Heart right ventricle (tissue), 16 donors: ENCODE data around the gene DDX56. TPM values are rescaled to one million over a fixed set of nuclear protein-coding genes. Genes with fewer than 3 reads are reported as not detected.
"Not testable (repeated sequence)": the region's sequence is repeated elsewhere in the genome, so short reads cannot be mapped to it uniquely, and the experiment has no call there.

Source experiments
- ATAC-seq, 8 donors: fragments of 200-7000 bp; cut with Tn5 transposase; one replicate each; pipeline ENCODE4 v1.9.1; 2020; ENCODE audit warnings: mild to moderate bottlenecking in 8 of 8, moderate library complexity in 8 of 8, moderate number of reproducible peaks in 1 of 8
- DNase-seq, 2 donors: peaks; one replicate each; pipeline ENCODE4 v3.0.0-alpha.2; 2020
- H3K27ac ChIP-seq, 10 donors: fragments of 200-600 bp; sonication (generic) in 2 of 10; one replicate each; pipeline versions ENCODE4 v1.5.0 to v1.8.0; 2020 to 2022; ENCODE audit warnings: mild to moderate bottlenecking in 3 of 10
- H3K27me3 ChIP-seq, 7 donors: fragments of 200-600 bp; one replicate each; pipeline ENCODE4 v1.8.0; 2021 to 2022; ENCODE audit warnings: mild to moderate bottlenecking in 2 of 7
- H3K36me3 ChIP-seq, 9 donors: fragments of 200-600 bp; sonication (generic) in 1 of 9; one replicate each; pipeline versions ENCODE4 v1.5.0 to v1.8.0; 2020 to 2022; ENCODE audit warnings: mild to moderate bottlenecking in 2 of 9
- H3K4me1 ChIP-seq, 9 donors: fragments of 200-600 bp; sonication (generic) in 1 of 9; one replicate each; pipeline versions ENCODE4 v1.5.0 to v1.8.0; 2020 to 2022; ENCODE audit warnings: mild to moderate bottlenecking in 4 of 9
- H3K4me3 ChIP-seq, 10 donors: fragments of 200-600 bp; sonication (generic) in 2 of 10; one replicate each; pipeline versions ENCODE4 v1.5.0 to v1.8.0; 2020 to 2022; ENCODE audit warnings: mild to moderate bottlenecking in 7 of 10, moderate library complexity in 2 of 10
- H3K9me3 ChIP-seq, 11 donors: fragments of 200-600 bp in 10 of 11; sonication (generic) in 2 of 11; one replicate each; pipeline versions ENCODE4 v1.5.0 to v1.8.0; 2013 to 2022; ENCODE audit warnings: mild to moderate bottlenecking in 2 of 11, control low read depth in 1 of 11, moderate library complexity in 1 of 11
- WGBS, 2 donors: extraction: QIAGEN DNeasy Blood & Tissue Kit; methylation state at CpG; one replicate each; pipeline ENCODE4 v1.1.7; 2013; ENCODE audit warnings: inconsistent platforms in 1 of 2; 5-methylcytosine and 5-hydroxymethylcytosine counted together
- intact Hi-C, 10 donors: fragments of 100-400 bp; cut with DNase I; formaldehyde crosslinking; loops; one replicate each; pipeline versions ENCODE4 v1.11.1 to v1.14.2; 2022
- polyA plus RNA-seq, 2 donors: library from polyadenylated mRNA; stranded (reverse); fragments of 200-250 nt; gene quantifications; one replicate each; pipeline ENCODE4 v1.2.3, GENCODE V29; 2013
- total RNA-seq, 10 donors: library from RNA; stranded (reverse); fragmentation: NEBNext Ultra II Directional in 3 of 10; extraction: Animal tissue kit (Norgen Biotek cat#: 25700) in 3 of 10; gene quantifications; one replicate each; pipeline versions ENCODE4 v1.2.1 to v1.2.4, GENCODE V29; 2021 to 2023
- TF ChIP-seq, protein P1 (sequence below), 9 donors: fragments of 200-600 bp; sonication (generic) in 2 of 9; IDR thresholded peaks; one replicate each; pipeline versions ENCODE4 v1.5.0 to v1.8.0; 2021 to 2022; ENCODE audit warnings: antibody characterized with exemption in 9 of 9, mild to moderate bottlenecking in 5 of 9, moderate library complexity in 1 of 9
- donor health status: Arrhythmogenic right ventricular cardiomyopathy.
- donor health status: ischemic (EF 13 %, LVEDD 7.1; RV severe dilation, severe dysfunction).
- donor health status: healthy with polysubstance abuse.
- donor health status: DM: no; HTN: yes; CAD: no.
- donor health status: DM: no; HTN: no; CAD: no.
- donor health status: ischemic (EF 25% LVEDD 6.9; RV normal size, moderate dysfunction).
- donor health status: ischemic (EF 25% LVEDD 5.7; RV mildly dilated, moderate dysfunction).
- donor health status: healthy.
- donor health status: DM: yes; HTN: yes; CAD: no.
- donor health status: Ischemic cardiomyopathy.
- donor health status: ischemic (EF 35%, LVEDD 5.7; RV mildly dilated, moderate dysfunction).
- donor health status: nonischemic (EF 11% LVEDD 7.7; RV severe dilation, severe dysfunction).
- donor health status: DM: yes; HTN: yes; CAD: no.
- donor health status: PGD.
- donor health status: ischemic (EF 29% LVEDD 5.4; RV normal size, mild dysfunction).
- donor health status: nonischemic (EF 23%, LVEDD 6.1; RV moderate dilation, normal function).

DDX56 gene
- total and polyA plus RNA-seq, 12 donors = 23.2 to 100 (median 29.0) TPM

DNA sequence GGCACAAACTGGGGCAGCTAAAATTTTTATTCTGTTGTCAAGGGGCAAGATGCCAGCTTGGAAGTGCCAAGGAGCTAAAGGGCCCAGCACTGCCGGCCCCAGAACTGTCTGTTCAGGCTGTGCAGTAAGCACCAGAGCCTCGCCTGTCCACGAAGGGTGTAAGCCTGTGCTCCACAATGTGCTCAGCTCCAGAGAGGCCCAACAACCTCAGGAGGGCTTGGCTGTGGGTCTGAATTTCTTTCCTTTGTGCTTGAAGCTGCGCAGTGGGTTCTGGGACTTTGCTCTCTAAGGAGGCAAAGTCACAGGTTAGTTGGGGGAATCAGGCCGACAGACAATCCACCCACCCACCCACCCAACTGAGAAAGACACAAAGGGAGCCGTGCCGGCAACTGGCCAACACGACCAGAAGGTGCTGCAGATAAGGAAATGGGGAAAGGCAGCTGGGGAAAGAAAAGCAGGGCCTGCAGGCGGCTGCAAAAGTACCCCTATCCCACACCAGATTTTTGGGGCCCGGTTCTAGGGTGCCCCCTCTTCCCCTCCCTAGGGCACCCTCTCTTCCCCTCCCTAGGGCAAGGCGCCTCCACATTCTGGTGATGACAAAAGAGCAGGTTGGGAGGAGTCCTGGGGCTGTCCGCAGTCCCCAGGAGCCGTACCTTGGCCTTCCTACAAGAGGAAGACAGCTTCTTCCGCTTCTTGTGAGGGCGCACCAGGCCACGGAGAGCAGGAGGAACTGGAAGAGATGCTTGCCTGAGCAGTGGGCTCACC, 7.7 kb downstream of the DDX56 start:
- peaks cover 0 to 14% (median 0%) of the 10 kb centered on the region in 9 donors for H3K4me1 ChIP-seq
- H3K4me3 ChIP-seq = no peak overlapping the region
- peak overlapping the region in 6 of 10 donors; percentile 1 to 53 (median 20) for H3K27ac ChIP-seq
- WGBS, 2 donors = 65 to 67% methylated on average over 16 of the region's 16 CpGs
- intact Hi-C loops = loop anchor here in 9 of 10 donors (2.0 to 10.0 kb wide), 6 partner anchors 81 to 331 kb away; no protein-coding TSS in a partner anchor
- H3K36me3 ChIP-seq = peaks cover 0 to 81% (median 59%) of the 10 kb centered on the region in 9 donors
- H3K9me3 ChIP-seq = no peaks in the 10 kb centered on the region
- DNase-seq = no peak
- TF ChIP-seq, protein P1, sequence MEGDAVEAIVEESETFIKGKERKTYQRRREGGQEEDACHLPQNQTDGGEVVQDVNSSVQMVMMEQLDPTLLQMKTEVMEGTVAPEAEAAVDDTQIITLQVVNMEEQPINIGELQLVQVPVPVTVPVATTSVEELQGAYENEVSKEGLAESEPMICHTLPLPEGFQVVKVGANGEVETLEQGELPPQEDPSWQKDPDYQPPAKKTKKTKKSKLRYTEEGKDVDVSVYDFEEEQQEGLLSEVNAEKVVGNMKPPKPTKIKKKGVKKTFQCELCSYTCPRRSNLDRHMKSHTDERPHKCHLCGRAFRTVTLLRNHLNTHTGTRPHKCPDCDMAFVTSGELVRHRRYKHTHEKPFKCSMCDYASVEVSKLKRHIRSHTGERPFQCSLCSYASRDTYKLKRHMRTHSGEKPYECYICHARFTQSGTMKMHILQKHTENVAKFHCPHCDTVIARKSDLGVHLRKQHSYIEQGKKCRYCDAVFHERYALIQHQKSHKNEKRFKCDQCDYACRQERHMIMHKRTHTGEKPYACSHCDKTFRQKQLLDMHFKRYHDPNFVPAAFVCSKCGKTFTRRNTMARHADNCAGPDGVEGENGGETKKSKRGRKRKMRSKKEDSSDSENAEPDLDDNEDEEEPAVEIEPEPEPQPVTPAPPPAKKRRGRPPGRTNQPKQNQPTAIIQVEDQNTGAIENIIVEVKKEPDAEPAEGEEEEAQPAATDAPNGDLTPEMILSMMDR (IDR thresholded peaks at IDR 0.05) = peak in 2 of 9 donors; percentile 13 to 33
- peak; percentile 6 to 40 (median 28) for ATAC-seq
- no peaks in the 10 kb centered on the region for H3K27me3 ChIP-seq

DNA sequence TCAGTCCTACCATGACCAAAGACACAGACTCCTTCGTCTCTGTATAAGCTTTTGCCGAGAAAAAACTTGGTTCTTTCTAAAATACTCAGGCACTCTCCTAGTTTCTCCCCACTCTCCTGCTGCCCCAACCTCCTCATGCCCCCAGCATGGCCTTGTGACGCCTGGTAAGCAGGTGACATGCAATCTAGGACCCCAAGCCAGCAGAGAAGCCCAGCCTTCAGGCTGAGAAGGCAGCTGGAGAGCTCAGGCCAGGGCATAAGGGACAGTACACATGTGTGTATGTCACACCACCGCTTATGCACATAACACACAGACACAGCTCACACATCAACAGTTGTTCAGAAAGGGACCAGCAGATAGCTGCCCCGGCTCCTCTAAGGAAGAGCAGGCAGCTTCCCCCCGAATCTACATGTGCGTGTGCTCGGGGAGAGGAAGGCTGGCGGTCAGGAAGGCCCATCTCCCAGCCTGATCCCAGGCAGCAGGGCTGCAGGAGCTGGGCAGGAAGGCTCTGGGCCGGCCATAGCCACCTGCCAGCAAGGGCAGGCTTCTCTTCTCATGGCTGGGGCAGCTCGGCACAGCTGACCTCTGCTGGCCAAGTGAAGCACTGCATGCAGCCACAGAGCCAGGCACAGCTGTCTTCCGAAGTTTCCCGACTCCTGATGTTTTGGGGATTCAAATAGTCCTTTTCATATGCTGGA, 8.5 kb downstream of the DDX56 start:
- Histone ChIP-seq H3K4me1 (peaks cover 0 to 14% (median 0%) of the 10 kb centered on the region in 9 donors), H3K36me3 (peaks cover 0 to 73% (median 52%) of the 10 kb centered on the region in 9 donors), H3K4me3 (no peak overlapping the region), H3K27ac (peak overlapping the region in 5 of 10 donors; percentile 1 to 53 (median 15)), H3K9me3 (no peaks in the 10 kb centered on the region), H3K27me3 (no peaks in the 10 kb centered on the region)
- DNase-seq (peak; percentile 44 to 72), ATAC-seq (peak; percentile 74 to 92 (median 88))
- WGBS, 2 donors = 56 to 62% methylated on average over 13 of the region's 13 CpGs
- intact Hi-C loops = loop anchor here in 9 of 10 donors (2.0 to 10.0 kb wide), 6 partner anchors 80 to 330 kb away; no protein-coding TSS in a partner anchor
- TF ChIP-seq, protein P1 (IDR thresholded peaks at IDR 0.05) = peak; percentile 91 to 100 (median 97)

DNA sequence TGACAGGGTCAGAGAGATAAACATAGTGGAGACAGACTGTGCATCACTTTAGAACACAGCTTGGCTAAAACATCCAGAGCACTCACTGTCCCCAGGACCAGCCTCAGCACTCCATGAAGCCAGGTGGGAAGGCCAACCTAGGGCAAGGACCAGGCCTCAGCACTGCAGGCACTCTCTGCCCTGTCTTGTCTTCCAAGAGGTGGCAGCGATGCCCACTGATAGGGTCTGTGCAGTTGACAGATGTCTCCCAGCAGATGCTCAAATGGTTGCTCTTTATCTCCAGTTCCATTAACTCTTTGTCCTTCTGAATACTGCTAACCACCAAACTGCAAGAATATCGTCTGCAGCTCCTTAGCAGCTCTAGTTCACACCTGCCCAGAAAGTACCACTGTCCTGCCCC, 9.1 kb downstream of the DDX56 start:
- 61 to 67% methylated on average over 2 of the region's 2 CpGs for WGBS, 2 donors
- peaks cover 0 to 14% (median 0%) of the 10 kb centered on the region in 9 donors for H3K4me1 ChIP-seq
- TF ChIP-seq, protein P1 (IDR thresholded peaks at IDR 0.05) = no peak
- DNase-seq (no peak), ATAC-seq (peak in 1 of 8 donors; percentile 8)
- no peak overlapping the region for H3K4me3 ChIP-seq
- peaks cover 0 to 67% (median 47%) of the 10 kb centered on the region in 9 donors for H3K36me3 ChIP-seq
- intact Hi-C loops = loop anchor here (2.0 to 10.0 kb wide), 7 partner anchors 80 to 330 kb away; no protein-coding TSS in a partner anchor
- no peaks in the 10 kb centered on the region for H3K27me3 ChIP-seq
- H3K27ac ChIP-seq = no peak overlapping the region
- H3K9me3 ChIP-seq = no peaks in the 10 kb centered on the region

DNA sequence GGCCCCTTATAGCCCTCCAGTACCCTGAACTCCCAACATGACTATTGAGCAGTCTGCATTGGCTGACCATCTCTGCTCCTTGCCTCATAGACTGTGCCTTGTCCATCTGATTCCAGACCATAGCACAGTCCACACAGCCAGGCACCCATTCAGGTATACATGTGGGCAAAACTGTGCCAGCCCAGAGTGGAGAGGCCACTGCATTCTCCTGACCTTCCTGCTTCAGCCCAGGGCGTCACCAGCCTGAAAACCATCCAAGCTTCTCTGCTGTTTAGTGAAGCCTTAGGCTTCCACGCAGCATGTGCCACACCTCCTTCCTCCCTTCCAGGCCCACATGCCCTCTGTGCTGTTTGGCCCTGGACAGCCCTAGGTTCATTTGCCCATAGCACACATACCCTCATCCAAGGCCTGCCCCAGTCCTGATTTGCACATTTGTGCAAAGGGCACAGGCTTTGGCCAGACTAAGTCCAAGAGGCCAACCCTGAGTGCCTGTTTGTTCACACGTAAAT, 10.5 kb downstream of the DDX56 start:
- TF ChIP-seq, protein P1 (IDR thresholded peaks at IDR 0.05) = no peak
- Histone ChIP-seq H3K27ac (no peak overlapping the region), H3K27me3 (no peaks in the 10 kb centered on the region), H3K4me1 (peaks cover 0 to 14% (median 0%) of the 10 kb centered on the region in 9 donors), H3K36me3 (peaks cover 0 to 53% (median 33%) of the 10 kb centered on the region in 9 donors), H3K9me3 (no peaks in the 10 kb centered on the region), H3K4me3 (no peak overlapping the region)
- no peak for DNase-seq
- 76 to 80% methylated on average over 3 of the region's 3 CpGs for WGBS, 2 donors
- ATAC-seq = peak in 2 of 8 donors; percentile 11 to 18
- intact Hi-C loops = loop anchor here in 8 of 10 donors (5.0 to 10.0 kb wide), 5 partner anchors 78 to 328 kb away; no protein-coding TSS in a partner anchor

DNA sequence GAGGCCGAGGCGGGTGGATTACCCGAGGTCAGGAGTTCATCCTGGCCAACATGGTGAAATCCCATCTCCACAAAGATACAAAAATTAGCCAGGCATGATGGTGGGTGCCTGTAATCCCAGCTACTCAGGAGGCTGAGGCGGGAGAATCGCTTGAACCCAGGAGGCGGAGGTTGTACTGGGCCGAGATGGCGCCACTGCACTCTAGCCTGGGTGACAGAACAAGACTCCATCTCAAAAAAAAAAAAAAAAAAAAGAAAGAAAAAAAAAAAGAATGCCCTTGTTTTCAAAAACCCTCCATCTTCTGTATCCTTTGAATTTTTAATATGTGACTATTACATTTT, 11.1 kb downstream of the DDX56 start:
- not testable (repeated sequence) for H3K27me3 ChIP-seq, H3K4me3 ChIP-seq, H3K27ac ChIP-seq, ATAC-seq, H3K9me3 ChIP-seq, DNase-seq
- intact Hi-C loops = loop anchor here in 8 of 10 donors (5.0 to 10.0 kb wide), 5 partner anchors 78 to 328 kb away; no protein-coding TSS in a partner anchor
- Histone ChIP-seq H3K4me1 (peaks cover 0 to 14% (median 0%) of the 10 kb centered on the region in 9 donors), H3K36me3 (peaks cover 0 to 47% (median 27%) of the 10 kb centered on the region in 9 donors)
- WGBS, 2 donors = 93 to 97% methylated on average over 8 of the region's 8 CpGs
